Ecto neural progenitor cell (in vitro differentiated cells): ENCODE measurements around the gene PRSS2.

Experiments
- DNase-seq: peaks from one replicate; pipeline ENCODE4 v3.0.0-alpha.2; 2018; ENCODE audit warnings: low spot score

The PRSS2 gene

DNA sequence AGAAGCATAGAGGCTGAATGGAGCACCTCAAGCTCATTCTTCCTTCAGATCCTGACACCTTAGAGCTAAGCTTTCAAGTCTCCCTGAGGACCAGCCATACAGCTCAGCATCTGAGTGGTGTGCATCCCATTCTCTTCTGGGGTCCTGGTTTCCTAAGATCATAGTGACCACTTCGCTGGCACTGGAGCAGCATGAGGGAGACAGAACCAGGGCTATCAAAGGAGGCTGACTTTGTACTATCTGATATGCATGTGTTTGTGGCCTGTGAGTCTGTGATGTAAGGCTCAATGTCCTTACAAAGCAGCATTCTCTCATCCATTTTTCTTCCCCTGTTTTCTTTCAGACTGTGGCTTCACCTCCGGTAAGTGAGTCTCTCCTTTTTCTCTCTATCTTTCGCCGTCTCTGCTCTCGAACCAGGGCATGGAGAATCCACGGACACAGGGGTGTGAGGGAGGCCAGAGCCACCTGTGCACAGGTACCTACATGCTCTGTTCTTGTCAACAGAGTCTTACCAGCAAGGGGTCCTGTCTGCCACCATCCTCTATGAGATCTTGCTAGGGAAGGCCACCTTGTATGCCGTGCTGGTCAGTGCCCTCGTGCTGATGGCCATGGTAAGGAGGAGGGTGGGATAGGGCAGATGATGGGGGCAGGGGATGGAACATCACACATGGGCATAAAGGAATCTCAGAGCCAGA is 31.0 kb downstream of the PRSS2 start:
- DNase-seq, result no peak

DNA sequence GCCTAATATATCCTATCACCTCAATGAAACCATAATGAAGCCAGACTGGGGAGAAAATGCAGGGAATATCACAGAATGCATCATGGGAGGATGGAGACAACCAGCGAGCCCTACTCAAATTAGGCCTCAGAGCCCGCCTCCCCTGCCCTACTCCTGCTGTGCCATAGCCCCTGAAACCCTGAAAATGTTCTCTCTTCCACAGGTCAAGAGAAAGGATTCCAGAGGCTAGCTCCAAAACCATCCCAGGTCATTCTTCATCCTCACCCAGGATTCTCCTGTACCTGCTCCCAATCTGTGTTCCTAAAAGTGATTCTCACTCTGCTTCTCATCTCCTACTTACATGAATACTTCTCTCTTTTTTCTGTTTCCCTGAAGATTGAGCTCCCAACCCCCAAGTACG is 31.5 kb downstream of the PRSS2 start:
- no peak for DNase-seq

DNA sequence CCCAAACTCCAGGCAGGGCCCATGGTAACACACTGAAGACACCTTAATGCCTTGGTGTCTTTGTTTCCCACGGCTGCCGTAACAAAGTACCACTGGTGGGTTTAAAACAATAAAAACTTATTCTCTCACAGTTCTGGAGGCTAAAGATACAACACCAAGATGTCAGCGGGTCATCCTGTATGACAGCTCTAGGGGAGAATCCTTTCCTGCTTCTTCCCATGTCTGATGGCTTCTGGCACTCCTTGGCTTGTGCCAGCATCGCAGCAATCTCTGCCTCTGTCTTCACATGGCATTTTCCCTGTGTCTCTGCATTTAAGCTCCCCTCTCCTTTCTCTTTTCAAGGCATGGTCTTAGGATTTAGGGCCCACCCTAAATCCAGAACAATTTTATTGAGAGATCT is 33.1 kb downstream of the PRSS2 start:
- DNase-seq, result no peak

DNA sequence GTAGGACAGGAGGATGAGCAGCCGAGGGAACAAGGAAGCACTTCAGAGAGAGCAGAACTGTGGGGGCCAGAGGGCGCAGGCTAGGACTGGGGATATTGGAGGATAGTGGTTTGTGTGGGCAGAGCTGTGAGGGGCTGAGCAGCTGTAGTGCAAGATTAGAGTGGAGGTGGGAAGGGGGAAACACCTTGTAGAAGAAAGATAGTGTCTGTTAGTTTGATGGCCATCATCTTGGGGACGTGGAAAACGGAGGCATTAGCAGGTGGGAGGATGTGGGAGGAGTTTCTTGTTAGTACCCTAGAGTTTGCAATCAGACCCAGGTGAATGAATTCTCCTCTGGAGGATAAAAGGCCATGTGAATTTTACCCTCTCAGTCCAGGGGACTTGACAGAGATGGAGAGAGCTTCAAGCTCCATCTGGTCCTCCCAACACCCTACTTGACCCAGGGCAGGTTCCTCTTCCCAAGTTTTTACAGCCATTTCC is 34.0 kb downstream of the PRSS2 start:
- DNase-seq, result no peak

DNA sequence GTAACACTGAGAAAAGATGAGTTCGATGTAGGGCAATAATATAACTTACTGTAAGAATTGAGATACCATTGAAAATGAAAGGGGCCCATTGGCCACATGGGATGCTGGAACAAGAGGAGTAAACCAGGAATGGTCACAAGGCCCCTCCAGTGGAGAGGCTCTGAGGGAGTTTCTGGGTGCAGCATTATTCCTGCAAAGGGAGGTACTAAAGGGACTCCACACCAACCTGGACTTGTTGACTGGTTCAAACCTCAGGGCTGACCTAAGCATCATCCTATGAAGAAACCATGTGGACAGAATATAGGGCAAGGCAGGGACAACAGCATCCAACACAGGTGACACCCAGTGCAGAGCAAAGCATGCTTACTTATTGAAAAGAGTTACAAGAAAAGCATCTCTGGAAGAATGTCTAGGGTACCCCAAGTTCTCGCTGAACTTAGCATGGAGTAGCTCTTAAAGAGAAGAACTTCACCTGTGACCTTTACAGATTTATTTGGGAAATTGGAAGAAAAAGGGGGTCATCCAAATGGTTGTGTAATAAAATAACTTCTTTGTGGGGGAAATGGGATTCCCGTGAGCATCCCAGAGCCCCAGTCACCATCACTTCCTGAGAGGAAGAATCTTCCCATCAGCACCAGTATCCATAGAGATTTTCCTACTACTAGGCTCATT is 34.7 kb downstream of the PRSS2 start:
- no peak for DNase-seq

DNA sequence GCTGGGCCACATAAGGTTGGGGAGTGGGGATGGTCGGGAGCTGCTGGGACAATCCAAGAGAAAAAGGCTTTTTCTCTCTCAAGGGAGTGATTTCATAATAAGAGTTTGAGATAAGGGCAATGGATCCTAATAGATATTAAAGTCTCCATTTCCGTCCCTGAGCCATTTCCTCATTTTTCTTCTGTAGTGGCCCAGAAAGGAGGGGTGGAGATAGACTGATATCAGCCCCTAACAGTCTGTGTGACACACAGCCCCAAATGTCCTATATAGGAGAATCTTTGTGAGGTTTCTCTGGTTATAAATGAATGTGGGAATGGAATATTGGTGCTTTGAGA is 35.2 kb downstream of the PRSS2 start:
- no peak for DNase-seq

DNA sequence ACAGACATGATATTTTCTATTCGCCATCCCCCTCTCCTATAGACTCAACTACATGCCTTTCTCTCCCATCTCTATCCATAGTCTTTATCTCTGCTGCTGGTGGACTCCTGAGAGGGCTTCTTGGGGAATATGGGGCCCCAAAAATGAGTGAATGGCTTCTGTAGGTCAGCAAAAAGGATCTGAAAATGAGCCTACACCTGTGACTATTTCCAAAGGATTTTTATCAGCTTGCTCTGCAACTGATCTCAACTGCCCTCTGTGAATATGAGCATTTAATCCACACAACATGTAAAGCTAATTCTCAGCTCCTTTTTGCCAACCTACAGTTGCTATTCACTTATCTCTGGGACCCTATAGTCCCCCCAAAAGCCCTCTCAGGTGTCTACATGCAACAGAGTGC is 36.2 kb downstream of the PRSS2 start:
- no peak for DNase-seq

DNA sequence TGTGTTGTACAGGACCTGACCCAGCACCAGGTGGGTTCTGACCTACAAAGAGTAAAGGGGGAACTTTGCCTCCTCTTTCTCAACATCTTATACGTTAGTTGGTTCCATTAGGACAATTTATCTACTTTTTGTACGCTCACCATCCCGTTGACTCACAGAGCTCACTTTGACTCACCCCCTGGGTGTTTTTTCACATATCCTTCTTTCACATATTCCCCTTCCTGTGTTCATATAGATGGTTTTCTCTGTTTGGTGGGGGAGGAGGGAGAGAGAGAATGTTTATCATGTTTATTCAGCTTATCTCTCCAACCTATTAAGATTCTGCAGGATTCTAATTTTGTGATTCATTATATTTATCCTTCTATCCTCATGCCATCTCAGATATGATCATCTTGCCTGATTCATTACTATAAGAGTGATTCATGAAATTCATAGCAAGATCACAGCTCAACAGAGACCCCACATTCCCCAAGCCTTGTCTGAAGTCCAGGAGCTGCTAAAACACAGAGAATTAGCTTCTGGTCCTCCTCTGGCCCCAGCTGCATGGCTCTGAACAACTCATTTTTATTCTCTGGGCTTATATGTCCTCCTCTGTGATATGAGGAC is 37.2 kb downstream of the PRSS2 start:
- DNase-seq, result no peak

DNA sequence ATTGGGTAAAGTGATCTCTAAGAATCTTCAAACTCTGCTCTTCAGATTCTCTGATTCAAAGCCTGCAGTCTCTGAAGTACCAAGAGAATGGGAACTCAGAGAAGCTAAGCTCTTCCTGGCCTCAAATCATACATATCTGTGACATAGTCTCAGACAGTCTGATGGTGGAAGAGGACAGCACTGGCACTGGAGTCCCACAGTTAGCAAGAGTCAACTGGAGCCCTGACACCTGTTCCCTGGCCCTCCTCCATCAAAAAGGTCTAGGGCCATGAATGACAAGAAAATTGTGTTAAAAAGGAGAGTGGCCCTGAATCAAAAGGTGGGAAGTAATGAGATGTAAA is 37.7 kb downstream of the PRSS2 start:
- DNase-seq, result no peak

DNA sequence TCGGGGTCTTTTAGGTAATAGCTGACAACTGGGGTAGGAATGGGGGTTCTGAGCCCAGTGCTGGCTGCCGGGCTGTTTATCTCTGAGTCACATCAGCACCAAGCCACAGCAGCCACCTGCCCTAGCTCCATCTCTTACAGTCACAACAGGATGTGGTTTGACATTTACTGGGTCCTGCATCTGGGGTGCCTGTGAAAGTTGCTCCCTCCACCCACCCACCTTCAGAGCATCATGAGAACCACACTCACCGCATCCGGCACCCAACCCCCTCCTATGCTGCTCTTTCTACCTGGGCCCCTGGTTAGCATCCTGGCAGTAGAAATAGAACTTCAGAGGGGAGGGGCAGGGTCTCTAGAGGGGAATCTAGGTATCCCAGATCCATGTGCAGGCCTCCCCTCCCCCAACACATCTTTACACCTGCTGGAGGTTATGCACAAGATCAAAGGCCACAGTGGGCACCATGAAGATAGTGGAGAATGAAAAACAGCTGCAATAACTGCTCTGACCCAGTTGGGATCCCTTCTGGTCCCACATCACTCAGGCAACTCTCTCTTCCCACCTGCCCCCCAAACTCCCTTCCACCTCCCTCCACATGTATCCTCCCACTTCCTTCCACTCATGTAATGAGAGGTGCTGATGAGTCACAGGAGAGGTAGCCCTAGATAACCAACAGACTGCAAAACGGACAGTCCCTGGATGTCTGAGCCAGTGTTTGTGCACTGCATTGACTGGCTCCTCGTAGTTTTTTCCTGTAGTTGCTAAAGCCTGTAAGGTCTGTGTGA is 38.2 kb downstream of the PRSS2 start:
- no peak for DNase-seq

DNA sequence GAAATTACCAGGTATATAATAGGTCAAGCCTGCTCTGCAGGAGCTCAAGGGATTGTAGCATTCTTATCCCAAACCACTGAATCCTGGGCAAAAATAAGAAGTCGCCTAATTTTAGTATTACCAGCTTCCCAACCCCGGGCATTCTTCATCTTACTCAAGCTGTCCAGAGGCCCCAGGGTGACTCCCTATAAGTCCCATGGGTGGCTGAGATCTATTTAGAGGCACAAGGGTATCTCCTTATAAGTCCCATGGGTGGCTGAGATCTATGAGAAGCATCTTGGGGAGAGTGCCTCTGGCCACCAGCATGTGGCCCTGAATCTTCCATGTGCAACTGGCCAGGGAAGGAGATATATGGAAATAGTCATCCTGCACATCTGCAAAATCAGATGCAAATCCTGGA is 38.9 kb downstream of the PRSS2 start:
- no peak for DNase-seq

DNA sequence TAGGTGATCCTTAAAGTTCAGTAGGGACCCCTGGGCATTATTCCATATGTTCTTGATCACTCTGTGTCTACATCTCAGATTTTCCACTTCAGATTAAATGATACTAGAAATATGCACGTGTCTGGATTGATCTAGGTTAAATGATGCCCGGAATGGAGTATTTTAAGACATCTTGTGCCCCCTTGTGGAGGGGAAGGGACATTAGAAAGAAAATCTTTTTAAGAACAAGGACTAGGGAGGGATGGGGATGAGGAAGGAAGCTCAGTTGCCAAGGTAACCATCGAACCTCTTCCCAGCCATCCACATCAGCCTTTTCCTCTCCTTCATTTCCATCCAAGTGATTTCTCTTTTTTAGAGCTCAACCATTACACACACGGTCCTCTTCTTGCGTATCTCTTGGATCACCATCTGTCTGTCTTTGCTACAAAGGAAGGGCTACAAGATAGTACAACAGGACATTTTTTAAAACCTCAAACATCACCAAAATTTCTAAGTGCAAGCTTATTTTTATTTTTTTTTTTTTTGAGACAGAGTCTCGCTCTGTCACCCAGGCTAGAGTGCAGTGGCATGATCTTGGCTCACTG is 40.5 kb downstream of the PRSS2 start:
- no peak for DNase-seq

DNA sequence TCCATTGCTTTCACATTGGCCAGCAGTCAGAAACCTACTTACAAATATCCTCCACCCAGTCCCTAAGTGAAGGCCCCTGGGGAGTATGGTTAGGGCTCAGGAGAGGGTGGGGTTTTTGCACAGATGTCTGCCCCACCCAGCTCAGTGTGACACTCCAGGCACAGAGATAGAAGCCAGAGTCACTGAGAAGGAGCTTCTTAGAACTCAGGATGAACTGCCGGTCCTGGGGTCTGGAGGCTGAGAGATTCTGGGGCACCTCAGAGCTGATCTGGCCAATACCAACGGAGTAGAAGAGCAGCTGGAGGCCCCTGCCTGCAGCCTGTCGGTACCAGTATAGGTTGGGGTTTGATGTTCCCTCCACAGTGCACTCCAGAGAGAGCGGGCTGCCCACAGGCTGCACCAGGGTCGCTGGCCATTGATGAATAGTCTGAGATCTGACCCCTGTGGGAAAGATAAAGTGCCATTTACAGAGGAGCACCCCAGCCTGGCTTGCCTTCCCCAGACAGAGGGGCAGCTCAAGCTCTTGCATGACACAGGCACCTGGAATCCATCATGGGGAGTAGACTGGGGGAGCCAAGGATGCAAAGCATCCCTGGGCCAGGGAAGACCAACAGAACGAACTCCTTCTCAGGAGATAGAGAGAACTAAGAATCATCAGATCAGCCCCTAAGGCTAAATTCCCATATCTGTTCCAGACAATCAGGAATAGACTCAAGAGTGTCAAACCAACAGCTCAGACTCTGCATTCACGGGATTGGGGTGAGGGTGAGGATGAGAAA is 41.9 kb downstream of the PRSS2 start:
- DNase-seq, result no peak

DNA sequence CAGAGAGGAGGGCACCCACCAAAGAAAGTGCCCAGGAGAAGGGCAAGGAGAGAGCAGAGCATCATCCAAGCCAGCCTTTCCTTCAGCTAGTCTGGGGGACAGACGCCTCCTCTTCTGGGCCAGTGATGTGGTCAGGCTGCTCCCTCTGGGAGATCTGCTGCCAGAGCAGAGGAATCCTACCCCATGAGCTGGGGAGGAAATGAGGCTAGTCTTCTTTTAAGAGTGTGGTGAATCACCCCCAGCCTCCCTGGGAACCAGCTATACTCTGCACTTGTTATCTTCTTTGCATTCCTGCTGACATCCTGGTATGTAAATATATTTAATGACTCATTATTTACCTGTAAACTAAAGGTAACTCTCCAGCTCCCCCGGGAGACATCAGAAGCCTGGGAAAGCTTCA is 42.5 kb downstream of the PRSS2 start:
- no peak for DNase-seq

DNA sequence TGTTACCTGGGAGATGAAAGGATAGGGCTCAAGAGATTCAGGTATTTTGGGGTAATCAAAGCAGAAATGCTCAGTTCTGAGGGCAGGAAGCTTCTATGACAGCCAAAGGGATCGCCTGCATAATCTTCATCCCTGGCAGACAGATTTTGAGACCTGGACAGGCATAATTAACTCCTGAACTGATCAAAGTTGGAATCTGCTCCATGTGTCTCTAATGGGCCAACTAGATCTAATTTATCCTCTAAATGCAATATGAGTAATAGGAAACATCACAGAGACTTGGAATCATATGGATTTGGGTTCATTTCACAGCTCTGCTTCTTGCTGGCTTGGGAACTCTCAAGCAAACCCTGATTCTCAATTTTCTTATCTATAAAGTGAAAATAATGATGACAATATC is 42.9 kb downstream of the PRSS2 start:
- no peak for DNase-seq

DNA sequence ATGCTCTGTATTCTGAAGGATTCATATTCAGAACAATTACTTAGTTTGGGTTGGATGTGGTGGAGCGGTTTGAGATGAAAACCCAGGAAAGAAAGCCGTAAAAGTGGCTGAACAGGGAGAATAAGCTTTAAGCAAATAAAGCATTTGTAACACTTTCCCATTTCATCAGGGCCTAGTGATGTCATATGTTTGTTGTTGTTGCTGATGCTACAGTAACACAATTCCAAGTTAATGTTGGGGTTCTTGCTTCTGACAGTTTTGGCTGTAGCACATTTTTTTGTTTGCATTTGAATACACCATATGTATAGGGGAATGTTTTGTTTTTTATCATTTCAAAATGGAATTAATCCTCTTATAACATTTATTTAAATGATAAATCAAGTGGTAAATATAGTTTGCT is 43.7 kb downstream of the PRSS2 start:
- DNase-seq, result no peak

DNA sequence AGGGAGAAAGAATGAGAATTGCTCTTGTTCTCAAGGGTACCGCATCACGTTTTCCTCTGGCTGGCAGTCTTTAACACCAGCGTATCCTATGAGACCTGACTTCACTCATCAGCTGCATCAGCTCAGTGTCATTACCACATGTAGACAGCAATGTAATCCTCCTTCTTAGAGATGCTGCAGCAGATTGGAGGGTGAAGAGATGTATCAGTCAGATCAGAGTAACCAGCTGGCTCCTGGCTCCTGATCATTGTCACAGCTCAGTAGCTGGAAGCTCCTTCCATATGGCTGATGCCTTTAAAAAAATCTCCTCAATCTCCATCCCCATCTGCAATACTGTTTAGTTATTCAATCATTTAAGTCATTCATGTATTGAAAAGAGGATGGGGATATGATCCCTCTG is 44.4 kb downstream of the PRSS2 start:
- no peak for DNase-seq

DNA sequence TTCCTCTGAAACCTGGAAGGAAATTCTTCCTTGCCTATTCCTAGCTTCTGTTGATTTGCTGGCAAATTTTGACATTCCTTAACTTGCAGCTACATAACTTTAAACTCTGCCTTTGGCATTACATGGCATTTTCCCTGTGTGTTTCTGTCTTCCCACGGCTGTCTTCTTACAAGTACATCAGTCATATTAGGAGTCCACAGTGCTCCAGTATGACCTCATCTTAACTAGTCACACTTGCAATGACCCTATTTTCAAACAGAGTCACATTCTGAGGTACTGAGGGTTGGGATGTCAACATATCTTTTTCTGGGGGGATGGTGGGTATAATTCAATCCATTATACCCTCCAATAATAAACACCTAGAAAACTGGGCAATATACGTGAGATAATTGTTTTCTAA is 46.7 kb downstream of the PRSS2 start:
- no peak for DNase-seq

DNA sequence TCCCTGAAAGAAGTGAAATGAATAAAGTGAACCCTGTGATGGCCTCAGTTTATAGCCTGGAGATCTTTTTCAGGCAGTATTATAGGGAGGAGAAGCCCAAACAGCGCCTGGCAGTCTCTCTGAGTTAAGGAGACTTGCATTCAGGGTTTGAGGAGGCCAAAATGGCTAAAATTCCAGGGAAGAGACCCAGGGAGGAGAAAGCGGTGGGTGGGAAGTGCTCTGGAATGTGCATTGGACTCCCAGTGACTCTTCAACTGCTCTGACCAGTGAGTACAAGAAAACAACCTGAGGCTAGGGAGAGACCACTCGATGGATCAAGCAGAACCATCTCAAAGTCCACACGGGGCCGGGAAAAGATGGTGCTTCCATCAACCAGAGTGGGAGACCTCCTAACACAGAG is 48.8 kb downstream of the PRSS2 start:
- DNase-seq, result no peak

DNA sequence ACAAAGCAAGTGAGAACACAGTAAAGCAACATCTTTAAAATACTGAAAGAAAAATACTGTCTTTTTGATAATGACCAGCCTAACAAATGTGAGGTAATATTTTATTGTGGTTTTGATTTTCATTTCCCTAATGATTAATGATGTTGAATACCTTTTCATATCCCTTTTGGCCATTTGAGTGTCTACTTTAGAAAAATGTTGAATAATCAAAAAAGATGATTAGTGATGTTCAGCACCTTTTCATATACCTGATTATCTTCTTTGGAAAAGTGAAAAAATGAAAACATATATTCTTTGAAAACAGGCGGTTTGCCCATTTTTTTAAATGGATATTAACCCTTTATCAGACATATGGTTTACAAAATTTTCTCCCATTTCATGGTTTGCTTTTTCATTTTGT is 51.9 kb downstream of the PRSS2 start:
- DNase-seq, result no peak
